Astrocyte of the cerebellum (primary cell): ENCODE data around the gene LAMP5.

Experiments
- DNase-seq: peaks from one replicate; pipeline ENCODE4 v3.0.0-alpha.2; 2011; ENCODE audit warnings: low read depth
- H3K4me3 ChIP-seq: 2 replicates; pipeline ENCODE4 v1.5.1; 2011; ENCODE audit warnings: mild to moderate bottlenecking, low read depth, low read length, moderate library complexity
- in situ Hi-C: cut with HindIII; loops from 2 replicates; pipeline ENCODE4 v1.10.0; 2017; ENCODE audit warnings: low sequenced_read_pairs
- TF ChIP-seq, protein P1 (sequence below): IDR thresholded peaks from 2 replicates; pipeline ENCODE4 v1.5.1; 2012; ENCODE audit warnings: low read length, low read depth, moderate library complexity, mild to moderate bottlenecking; ENCODE audit errors: missing control alignments

LAMP5 gene

DNA sequence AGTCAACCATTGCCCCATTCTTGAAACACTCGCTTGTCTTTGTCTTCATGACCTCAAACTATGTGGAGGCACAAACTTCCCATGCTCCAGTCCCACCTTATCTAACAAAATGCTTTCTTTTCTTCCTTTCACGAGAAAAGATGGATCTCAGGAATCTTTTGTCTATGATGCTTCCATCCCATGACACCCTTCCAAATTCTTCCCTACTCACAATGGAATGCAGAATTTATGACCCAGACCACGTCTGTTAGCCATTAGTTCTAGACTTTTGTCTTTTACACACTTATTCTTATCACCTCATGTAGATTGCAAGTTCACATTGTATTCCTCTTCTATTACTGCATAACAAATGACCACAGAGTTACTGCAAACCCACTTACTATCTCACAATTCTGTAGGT lies 24.2 kb upstream of the LAMP5 start:
- TF ChIP-seq, protein P1, sequence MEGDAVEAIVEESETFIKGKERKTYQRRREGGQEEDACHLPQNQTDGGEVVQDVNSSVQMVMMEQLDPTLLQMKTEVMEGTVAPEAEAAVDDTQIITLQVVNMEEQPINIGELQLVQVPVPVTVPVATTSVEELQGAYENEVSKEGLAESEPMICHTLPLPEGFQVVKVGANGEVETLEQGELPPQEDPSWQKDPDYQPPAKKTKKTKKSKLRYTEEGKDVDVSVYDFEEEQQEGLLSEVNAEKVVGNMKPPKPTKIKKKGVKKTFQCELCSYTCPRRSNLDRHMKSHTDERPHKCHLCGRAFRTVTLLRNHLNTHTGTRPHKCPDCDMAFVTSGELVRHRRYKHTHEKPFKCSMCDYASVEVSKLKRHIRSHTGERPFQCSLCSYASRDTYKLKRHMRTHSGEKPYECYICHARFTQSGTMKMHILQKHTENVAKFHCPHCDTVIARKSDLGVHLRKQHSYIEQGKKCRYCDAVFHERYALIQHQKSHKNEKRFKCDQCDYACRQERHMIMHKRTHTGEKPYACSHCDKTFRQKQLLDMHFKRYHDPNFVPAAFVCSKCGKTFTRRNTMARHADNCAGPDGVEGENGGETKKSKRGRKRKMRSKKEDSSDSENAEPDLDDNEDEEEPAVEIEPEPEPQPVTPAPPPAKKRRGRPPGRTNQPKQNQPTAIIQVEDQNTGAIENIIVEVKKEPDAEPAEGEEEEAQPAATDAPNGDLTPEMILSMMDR = no peak
- in situ Hi-C loops = no loop called here
- no peak overlapping the region for H3K4me3 ChIP-seq
- no peak for DNase-seq

DNA sequence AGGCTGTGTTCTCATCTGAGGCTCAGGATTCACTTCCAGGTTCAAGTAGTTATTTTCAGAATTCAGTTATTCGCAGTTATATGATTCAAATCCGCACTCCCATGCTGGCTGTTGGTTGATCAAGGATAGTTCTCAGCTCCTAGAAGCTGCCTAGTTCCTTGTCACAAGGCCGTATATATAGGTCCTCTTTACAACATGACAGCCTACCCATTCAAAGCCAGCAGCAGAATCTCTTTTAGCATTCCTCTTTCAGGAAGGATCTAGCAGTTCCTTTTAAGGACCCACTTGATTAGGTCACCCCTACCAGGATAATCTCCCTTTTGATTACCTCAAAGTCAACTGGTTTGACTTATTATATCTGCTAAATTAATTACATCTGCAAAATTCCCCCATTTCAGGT lies 23.8 kb upstream of the LAMP5 start:
- TF ChIP-seq, protein P1 = no peak
- in situ Hi-C loops = no loop called here
- H3K4me3 ChIP-seq = no peak overlapping the region
- no peak for DNase-seq

DNA sequence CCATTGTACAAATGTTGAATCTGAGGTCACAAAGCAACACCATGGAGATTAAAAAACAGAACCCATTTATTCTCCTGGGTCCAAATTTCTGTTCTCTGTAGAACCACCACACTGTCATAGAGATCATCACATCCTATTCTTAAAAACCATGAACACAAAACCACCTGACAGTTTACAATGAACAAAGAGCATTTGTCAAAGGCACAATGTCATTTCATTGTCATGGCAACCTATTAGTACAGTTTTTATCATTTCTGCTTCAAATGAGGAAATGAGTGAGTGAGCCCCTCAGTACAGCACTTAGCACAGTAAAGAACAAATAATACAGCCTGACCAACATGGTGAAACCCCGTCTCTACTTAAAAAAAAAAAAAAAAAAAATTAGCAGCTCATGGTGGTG lies 23.1 kb upstream of the LAMP5 start:
- in situ Hi-C loops = no loop called here
- DNase-seq = no peak
- H3K4me3 ChIP-seq = no peak overlapping the region
- TF ChIP-seq, protein P1 = no peak

DNA sequence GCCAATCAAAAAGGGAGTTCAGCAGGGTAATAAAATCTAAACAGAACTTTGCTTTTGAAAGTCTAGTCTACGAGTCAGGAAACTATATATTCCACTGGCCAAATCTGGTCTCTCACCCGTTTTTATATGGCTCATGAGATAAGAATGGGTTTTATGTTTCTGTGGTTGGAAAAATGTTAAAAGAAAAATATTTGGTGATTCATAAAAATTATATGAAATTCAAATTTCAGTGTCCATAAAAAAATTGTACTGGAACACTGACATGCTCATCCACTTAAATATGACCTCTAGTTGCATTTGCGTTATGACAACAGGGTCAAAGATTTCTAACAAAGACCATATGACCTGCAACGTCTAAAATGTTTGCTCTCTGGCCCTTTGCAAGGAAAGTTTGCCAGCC lies 22.3 kb upstream of the LAMP5 start:
- in situ Hi-C loops = no loop called here
- no peak overlapping the region for H3K4me3 ChIP-seq
- DNase-seq = no peak

DNA sequence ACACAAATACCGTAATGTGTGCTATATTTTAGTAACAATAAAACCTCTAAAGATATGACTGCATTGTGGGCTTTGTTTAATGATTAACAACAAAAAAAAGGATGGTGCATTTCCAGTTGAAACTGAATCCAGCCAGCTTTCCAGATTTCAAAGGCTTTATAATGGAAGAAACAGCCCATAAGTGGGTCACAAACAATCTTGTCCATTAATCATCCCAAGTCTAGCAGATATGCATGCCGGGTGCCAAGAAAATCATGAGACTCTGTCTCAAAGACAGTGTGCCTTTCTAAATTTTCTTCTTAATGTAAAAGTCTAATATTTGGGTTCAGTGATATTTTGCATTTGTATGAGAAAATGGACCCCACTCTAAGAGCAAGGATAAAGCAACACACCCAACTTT lies 20.6 kb upstream of the LAMP5 start:
- no peak for DNase-seq
- H3K4me3 ChIP-seq = no peak overlapping the region
- TF ChIP-seq, protein P1 = no peak
- in situ Hi-C loops = no loop called here

More for the DNA sequence above, 22.3 kb upstream of the LAMP5 start:
- TF ChIP-seq, protein P1 = no peak

DNA sequence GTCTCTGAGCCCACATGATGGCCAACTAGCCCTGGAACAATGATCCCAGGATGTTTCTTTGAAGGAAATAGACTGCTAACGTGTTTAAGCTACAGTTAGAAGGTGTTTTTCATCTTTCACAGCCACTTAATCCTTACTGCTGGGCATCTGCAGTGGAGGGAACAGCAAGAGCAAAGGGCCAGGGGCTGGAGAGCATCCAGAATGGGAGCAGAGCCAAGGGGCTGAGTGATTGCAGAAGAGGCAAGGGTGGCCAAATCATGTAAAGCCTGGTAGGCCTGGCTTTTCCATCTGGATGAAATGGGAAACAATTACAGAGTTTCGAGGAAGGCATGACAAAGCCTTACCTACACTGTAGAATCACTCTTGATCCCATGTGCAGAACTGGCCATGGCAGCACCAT lies 18.7 kb upstream of the LAMP5 start:
- no peak for DNase-seq
- no peak overlapping the region for H3K4me3 ChIP-seq
- in situ Hi-C loops = no loop called here
- TF ChIP-seq, protein P1 = no peak

DNA sequence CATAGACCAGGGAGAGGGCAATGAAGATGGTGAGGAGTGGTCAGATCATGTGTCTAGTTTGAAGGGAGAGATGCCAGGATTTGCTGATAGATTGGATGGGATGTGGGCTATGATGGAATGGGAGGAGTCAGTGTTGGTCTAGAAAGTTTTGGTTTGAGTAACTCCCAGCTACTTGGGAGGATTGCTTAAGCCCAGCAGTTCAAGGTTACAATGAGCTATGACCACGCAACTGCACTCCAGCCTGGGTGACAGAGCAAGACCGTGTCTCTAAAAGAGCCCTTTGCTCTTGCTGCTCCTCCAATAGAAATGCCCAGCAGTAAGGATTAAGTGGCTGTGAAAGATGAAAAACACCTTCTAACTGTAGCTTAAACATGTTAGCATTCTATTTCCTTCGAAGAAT lies 18.2 kb upstream of the LAMP5 start:
- no peak overlapping the region for H3K4me3 ChIP-seq
- DNase-seq = no peak
- TF ChIP-seq, protein P1 = no peak
- in situ Hi-C loops = no loop called here
